Germinal center (tissue), 1 donor: ENCODE data around the gene DMBX1.

Experiments
- DNase-seq: peaks from one replicate; pipeline ENCODE4 v3.0.0; 2012; ENCODE audit warnings: mixed read lengths, low spot score

Gene DMBX1

GRCh38 chr1:46459315-46459714 is 30.3 kb upstream of the DMBX1 start:
- no peak for DNase-seq

DNA sequence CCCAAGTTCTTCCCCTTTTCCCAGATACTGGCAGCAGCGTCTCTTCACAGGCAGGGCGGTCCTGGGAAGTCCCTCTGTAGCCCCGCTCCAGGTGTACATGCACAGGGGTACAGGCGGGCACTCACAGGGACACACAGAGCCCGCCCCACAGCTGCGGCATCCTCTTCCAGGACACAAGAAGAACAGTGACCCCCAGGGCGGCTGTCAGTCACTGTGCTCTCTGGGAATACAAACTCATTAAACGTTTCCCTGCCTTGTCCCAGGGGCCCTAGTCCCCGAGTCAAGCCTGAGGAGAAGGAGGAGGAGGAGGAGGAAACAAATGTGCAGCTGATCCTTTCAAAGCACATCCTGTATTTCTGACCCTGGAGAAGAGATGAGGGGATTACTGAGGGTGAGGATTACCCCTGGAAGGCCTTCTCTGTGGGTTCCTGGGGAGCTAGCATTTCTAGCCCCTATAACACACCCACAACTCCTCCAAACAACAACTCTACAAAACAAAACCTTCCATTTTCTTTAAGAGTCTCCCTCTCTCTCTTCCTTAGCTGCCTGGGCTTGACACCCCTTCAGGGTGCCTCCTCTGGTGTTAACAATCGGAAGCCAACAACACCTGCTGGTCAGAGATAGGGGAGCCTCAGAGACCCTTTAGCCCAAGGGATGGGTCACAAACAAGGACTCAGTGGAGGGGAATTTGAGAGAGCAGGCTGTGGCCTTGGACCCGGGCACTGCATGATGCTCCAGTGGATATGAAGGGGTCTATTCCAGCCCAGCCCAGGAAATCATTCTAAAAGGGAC is 28.4 kb upstream of the DMBX1 start:
- no peak for DNase-seq

DNA sequence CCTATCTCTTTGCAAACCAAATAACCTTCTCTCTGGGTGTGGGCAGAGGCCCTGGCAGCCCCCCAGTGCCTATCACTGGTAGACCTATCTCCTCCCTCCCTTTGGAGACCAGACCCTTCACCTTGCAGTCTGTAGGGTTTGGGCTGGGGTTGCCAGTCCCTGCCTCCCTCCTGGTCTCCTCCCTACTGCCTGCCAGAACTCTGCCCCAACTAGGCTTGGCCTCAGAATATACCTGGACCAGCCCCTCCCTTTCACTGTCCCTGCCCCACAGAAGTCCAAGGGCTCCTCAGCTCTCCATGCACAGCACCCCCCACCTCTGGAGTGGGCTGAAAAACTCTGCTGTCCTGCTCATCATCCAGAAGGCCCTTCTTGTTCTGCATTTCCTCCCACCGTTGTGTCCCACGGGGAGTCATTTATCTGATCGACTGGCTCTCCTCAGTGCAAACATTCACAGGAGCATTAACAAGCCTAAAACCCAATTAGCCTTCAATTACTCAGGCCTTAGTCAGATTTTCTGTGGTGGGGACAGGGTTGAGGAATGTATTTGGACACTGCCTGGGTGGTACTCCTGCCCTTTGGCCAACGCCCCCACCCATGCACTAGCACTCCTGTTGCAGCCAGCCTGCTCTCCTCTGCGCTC is 27.7 kb upstream of the DMBX1 start:
- DNase-seq: no peak

DNA sequence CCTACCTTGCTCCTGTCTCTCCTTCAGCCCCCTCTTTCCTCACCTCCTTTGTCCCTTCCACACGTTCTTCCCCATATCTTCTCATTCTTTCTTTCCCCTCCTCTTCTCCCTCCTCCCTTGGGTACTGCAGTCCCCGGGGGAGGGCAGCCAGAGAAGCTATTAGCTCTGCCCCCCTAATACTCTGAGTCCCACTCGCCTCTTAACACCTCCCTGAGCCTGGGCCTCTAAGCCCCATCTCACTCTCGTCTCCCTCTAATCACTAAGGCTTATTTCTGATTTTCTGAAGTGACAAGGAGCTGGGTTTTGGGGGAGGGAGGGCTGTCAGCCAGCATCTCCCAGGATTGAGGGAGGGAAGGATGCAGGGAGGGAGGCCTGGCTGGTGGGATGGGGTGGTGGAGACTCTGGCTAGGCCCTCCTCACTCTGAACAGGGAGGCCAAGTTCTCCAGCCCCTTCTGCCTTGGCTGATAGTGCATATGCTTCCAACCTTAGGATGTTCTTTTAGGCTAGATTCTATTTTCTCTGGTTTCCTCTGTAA is 25.6 kb upstream of the DMBX1 start:
- no peak for DNase-seq

- DNase-seq: no peak
Measured at GRCh38 chr1:46464915-46465314, 24.7 kb upstream of the DMBX1 start.

GRCh38 chr1:46465981-46466476 is 23.6 kb upstream of the DMBX1 start:
- DNase-seq: no peak

- no peak for DNase-seq
Measured at GRCh38 chr1:46466477-46467182, 23.0 kb upstream of the DMBX1 start.

DNA sequence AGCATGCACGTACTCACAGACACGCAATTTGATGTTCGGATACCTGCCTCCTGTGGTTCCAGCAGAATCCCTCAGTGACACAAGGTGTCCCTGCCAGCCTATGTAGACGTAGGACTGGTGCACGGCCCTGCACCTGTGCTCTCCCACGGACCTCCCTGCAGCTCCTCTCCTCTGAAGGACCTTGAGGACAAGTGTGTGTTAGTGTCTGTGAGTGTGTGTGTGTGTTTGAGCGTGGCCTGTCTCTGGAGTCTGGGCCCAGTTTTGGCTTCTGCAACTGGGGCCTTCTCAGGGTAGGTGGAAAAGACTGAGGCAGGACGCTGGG is 22.5 kb upstream of the DMBX1 start:
- no peak for DNase-seq

DNA sequence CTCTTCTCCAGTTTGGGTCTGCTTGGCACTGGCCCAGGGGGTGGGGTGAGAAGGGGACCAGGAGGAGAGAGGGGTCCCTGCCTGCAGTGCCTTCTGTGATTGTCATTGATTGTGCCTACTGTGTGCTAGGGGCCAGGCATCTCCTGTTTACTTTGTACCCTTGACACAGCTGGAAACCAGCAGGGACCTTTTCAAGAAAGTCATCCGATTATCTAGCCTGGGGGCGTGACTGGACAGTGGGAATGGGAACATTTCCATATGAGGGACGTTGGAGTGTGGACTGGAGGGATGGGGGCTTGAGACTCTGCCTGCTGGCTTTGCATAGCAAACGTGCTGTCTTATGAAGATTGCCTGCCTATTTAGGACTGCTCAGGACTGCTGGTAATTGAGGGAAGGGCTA is 19.8 kb upstream of the DMBX1 start:
- no peak for DNase-seq

- DNase-seq: no peak
Measured at GRCh38 chr1:46471848-46472492, 17.7 kb upstream of the DMBX1 start.

DNA sequence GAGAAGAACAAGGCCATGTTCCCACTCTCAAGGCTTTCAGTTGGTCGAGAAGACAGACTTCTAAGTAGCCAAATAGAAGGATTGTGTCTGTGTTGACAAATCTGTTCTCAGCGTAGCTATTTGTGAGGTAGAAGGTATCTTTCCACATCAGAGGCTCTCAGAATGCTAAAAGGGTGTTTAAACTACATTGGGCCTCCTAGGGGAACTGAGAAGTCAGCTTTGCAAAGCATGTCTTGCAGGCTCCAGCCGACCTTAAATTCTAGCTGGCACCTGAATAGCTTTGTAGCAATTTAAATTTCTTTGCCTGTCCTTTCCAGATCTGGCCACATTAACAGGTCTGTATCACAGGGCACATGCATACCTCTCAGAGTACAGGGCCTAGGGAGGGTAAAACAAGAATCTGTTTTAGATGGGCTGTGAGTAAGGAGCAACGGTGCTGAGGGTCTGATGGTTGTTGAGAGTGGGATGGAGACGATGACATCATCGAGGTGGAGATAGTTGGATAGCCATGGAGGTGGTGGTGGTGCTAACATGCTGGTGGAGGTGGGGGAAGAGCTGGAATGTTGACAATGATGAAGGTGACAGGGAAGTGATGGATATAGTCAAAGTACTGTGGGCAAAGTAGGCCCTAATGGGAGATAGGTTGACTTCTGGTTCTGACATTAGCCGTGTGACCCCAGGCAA is 17.0 kb upstream of the DMBX1 start:
- no peak for DNase-seq

GRCh38 chr1:46473991-46474390 is 15.6 kb upstream of the DMBX1 start:
- no peak for DNase-seq

DNA sequence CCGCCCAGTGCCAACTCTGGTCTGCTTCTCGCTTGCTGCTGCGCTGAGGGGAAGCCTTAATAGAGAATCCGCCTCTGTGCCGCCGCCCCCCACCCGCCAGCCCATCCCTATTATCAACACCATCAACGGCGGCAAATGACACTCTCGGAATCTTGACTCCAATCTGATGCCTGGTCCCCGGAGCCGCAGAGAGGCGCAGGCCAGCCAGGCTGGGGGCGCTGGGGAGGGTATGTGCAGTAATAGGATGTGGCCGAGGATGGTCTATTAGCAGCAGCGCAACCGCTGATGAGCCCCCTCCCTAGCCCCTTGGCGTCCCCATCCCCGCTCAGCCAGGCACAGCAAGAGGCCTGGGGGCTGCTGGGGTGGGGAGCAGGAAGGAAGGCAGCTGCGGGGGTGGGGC is 15.1 kb upstream of the DMBX1 start:
- DNase-seq: no peak

DNA sequence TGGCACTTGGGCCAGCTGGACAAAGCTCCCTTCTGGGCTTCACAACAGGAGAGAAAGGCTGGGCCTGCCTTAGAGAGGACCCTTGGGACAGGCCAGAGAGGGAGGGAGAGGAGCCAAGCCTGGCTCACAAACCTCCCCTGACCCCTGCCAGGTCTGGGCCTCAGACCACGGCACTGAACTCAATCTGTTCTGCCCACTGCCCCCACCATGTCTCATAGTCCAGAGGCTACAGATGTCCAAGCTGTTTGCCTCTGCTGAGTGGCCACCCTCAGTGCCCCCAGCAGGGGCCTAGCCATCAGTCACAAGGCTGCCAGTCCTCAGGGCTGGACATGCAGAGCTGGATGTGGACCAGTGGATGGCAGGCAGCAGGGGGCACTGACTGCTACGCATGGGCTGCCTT is 13.0 kb upstream of the DMBX1 start:
- no peak for DNase-seq

DNA sequence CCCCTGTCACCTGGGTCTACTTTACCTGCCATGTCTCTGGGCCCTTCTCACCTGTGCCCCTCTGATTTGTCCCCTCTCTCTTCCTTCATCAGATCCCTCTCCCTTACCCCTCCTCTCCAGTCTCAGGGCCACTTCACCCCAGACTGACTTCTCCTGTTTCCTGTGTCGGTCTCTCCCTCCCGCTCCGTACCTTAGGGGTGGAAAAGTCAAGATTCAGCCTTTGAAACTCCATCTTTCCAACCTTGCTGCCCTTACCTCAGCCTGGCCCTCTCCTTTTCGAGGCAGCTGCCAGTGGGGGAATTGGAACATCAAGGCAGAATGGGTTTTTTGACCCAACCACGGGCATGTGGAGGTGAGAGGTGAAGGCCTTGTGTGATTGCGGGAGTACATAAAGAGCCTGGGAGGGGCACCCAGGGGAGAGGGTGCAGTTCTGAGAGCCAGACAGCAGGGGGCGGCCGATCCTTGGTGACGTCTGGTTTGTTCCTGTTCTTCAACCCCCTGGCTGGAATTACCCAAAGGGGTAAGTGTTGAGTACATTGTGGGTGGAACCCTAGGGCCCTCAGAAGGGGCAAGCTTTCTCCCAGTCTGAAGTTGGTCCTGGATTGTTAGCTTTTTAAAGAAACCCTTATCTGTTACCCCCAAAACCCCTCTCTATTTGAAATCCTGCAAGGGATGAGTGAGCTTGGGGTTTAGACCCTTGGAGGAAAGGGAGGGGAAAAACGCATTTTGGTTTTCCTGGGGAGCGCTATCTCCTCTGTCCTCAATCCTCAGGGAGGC is 12.3 kb upstream of the DMBX1 start:
- DNase-seq: peak; percentile 88

DNA sequence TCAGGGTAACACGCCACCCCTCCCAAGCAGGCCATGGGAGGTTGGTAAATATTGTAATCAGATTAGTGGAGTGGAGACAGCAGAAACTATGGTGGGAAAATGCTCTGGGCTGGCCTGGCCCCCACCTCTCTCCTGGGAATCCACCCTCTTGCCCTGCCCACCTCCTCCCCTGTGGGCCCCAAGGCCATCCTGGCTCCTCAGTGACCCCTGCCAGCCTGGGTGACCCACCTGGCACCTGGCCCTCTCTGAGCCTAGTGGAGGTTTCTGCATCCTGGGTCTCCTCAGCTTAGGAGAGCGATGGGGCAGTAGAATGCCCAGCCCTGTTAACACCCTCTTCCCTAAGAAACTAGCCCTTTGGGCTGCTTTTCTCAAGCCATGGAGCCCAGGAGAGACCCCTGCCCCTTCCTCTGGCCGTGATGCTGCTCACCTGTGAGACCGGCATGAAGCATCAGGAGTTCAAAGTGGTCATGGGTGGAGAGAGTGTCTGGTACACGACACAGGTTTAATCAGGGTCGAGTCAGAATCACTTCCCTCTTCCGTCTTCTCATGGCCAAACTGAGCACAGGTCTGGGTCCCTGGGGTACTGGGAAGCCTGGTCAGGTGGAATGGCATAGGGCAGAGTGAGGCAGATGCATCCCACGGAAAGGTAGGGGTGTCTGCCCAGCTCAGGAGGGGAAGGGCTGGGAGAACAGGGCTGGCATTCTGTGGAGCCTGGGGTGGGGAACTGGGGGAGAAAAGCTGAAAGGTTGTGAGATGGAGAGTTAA is 10.7 kb upstream of the DMBX1 start:
- DNase-seq: no peak

- DNase-seq: no peak
Measured at GRCh38 chr1:46479744-46480350, 9.8 kb upstream of the DMBX1 start.

DNA sequence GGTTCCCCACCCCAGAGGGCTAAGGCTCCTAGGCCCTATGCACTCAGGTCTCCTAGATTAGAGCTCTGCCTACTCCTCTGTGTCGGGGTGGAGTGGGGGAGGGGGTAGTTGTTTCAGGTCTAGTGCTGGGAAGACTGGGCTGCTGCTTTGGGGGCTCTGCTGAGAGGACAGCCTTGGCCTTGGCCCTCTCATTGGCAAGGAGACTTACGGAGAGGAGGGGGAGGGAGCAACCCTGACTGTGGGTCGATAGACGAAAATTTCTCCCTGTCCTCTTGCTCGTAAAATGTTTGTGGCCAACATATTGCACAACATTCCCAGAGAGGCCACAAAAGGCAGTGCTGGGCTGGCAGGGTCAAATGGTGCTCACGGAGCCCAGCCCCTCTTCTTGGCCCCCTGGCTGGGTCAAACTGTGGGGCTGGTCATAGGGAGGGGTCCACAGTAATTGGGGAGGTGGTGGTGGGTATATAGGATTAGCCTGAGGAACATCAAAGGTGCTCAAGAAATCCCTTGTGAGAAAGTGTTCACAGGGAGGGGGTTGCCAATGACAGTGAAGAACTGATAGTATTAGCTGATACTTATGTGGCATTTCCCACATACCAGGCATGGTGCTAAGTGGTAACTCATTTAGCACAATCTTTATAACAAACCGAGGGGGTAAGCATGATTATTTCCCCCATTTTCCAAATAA is 8.5 kb upstream of the DMBX1 start:
- no peak for DNase-seq

GRCh38 chr1:46481961-46482360 is 7.7 kb upstream of the DMBX1 start:
- DNase-seq: no peak
